GM21619 (cell line): Measurements from ENCODE around the gene ANKRD11.
"Not testable (repeated sequence)": the region's sequence is repeated elsewhere in the genome, so short reads cannot be mapped to it uniquely, and the experiment has no call there.

Source experiments
- ATAC-seq: cut with Tn5 transposase; IDR thresholded peaks from one replicate; pipeline ENCODE4 v1.9.1; 2021; ENCODE audit not compliant: unreplicated experiment

ANKRD11 gene

GRCh38 chr16:89482150-89482816 is 8.1 kb downstream of the ANKRD11 start:
- no peak for ATAC-seq

DNA sequence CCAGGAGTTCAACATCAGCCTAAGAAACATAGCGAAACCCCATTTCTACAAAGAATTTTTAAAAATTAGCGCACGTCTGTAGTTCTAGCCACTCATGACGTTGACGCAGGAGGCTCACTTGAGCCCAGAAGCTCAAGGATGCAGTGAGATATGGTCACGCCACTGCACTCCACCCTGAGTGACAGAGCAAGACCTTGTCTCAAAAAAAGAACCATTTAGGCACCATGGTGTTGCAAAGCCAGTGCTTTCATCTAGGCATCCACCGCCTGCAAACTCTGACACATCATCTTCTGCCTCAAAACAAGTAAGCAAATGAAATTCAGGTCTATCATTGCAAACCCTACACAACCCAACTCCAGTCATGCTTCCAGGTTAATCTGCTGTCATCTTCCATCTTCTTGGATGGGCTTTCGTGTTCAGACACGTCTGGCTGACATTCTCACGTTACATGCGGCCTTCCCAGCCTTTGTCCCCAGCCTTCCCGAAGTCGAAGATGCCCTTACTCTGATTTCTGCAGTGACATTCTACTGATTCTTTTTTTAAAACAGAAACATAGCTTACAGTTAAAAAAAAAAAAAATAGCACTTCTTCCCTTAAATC is 8.9 kb downstream of the ANKRD11 start:
- ATAC-seq, result no peak

GRCh38 chr16:89478576-89479221 is 11.7 kb downstream of the ANKRD11 start:
- no peak for ATAC-seq

GRCh38 chr16:89476811-89477261 is 13.5 kb downstream of the ANKRD11 start:
- no peak for ATAC-seq

GRCh38 chr16:89476379-89476778 is 14.0 kb downstream of the ANKRD11 start:
- ATAC-seq, result no peak

DNA sequence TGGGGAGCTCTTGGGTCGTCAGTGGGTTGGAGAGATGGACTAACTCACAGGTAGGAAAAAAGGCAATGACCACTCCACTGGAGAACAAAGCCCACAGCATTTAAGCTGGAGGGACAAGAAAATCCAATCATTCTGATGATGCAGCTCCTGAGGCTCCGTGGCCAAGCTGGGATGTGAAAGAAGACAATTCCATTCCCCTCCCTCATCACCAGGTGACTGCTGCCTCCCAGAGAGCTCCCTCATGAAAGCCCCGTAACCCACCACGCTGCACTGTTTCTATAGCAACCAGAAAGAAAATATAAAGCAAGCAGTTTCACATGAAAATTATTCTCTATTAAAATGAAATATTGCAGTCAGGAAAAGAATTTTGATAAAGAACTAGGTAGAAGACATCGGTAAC is 15.2 kb downstream of the ANKRD11 start:
- ATAC-seq, result no peak

DNA sequence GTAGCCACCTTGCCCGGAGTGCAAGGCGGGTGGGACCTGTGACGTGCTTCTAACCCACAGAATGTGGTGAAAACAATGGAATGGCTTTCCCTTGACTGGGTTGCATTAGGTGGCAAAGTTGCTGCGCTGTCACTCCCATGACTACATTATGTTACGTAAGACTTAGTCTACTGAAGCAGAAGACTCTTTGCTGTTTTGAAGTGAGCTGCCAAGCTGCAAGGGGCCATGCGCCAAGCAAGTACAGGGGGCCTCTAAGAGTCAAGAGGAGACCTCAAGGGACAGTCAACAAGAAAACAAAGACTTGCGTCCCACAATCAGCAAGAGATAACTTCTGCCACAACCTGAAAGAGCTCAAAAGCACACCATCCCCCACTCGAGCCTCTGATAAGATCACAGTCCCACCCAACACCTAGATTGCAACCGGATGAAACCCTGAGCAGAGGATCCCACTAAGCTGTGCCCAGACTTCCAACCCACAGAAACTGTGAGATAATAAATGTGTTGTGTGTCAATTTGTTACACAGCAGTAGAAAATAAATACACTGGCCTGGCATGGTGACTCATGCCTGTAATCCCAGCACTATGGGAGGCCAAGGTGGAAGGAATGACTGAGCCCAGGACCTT is 16.5 kb downstream of the ANKRD11 start:
- no peak for ATAC-seq

DNA sequence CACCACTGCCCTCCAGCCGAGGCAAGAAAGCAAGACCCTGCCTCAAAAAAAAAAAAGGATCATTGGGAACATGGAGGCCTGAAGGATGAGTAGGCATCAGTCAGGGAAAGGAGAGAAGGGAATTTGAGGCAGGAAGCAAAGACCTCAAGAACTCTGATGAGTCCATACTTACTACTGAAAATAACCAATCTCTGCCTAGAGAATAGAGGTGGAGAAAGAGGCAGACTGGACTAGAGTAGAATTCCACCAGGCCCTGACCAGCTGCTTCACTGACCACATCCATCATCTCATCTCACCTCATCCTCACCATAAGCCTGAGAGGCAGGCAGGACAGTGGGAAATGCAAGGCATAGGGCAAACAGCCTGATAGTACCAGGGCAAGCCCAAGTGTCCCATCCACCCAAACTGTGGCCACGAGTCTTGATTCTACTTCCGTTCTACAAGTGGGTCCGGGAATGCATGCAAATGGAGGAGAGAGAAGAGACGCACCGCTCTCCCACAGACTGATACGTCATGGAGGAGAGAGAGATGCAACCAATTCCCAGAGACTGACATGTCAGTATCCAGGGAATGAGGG is 17.1 kb downstream of the ANKRD11 start:
- ATAC-seq, result no peak

DNA sequence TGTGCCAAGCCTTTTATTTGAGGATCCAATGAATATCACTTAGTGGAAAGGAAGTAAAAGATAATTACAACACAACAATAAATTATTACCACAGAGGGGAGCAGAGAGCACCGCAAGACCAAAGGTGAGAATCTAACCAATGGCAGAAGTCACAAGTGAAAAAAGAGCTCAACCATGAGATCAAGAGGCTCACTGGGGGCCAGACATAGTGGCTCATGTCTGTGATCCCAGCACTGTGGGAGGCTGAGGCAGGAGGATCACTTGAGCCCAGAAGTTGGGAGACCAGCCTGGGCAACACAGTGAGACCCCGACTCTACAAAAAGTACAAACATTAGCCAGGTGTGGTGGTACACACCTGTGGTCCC is 17.7 kb downstream of the ANKRD11 start:
- ATAC-seq, result no peak

GRCh38 chr16:89467382-89467781 is 23.0 kb downstream of the ANKRD11 start:
- no peak for ATAC-seq

DNA sequence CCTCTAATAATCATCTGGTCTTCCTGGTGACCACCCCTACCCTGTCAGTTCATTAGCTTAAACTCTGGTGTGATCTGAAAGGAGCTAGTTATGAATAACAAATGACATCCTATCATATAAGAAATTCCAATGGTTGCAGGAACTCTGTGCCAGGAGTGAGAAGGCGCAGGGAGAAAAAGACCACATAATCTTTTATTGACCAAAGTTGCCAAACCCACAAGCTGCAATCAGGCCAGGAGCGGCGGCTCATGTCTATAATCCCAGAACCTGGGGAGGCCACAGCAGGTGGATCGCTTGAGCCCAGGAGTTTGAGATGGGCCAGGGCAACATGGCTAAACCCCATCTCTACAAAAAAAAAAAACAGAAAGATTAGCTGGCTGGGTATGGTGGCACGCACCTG is 23.4 kb downstream of the ANKRD11 start:
- no peak for ATAC-seq

DNA sequence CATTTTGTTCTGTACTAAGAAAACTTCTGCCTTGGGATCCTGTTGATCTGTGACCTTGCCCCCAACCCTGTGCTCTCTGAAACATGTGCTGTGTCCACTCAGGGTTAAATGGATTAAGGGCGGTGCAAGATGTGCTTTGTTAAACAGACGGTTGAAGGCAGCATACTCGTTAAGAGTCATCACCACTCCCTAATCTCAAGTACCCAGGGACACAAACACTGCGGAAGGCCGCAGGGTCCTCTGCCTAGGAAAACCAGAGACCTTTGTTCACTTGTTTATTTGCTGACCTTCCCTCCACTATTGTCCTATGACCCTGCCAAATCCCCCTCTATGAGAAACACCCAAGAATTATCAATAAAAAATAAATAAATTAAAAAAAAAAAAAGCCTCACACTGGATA is 27.0 kb downstream of the ANKRD11 start:
- ATAC-seq, result not testable (repeated sequence)

DNA sequence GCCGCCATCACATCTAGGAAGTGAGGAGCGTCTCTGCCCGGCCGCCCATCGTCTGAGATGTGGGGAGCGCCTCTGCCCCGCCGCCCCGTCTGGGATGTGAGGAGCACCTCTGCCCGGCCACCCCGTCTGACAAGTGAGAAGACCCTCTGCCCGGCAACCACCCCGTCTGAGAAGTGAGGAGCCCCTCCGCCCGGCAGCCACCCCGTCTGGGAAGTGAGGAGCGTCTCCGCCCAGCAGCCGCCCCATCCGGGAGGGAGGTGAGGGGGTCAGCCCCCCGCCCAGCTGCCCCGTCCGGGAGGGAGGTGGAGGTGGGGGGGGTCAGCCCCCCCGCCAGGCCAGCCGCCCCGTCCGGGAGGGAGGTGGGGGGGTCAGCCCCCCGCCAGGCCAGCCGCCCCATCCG is 27.7 kb downstream of the ANKRD11 start:
- ATAC-seq, result not testable (repeated sequence)

- ATAC-seq, result not testable (repeated sequence)
Measured at GRCh38 chr16:89461890-89462289, 28.5 kb downstream of the ANKRD11 start.

- ATAC-seq, result no peak
Measured at GRCh38 chr16:89460556-89460955, 29.8 kb downstream of the ANKRD11 start.

DNA sequence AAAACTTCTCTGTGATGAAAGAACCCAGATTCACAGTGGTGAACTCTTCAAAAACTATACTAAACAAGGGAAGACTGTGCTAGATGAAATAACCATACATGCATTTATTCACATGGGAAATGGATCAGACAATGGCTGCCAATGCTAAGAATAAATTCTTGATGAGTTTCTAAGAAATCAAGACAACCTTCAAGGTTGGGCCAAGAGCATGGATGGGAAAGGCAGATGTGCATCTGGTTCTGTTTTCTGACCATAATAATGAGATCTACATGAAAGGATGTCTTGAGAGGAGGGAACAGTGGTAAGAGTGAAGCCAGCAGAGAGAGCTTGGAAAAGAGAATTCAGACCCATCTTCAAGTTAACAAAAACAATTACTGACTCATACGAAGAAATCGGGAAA is 31.4 kb downstream of the ANKRD11 start:
- ATAC-seq, result no peak

GRCh38 chr16:89458551-89458950 is 31.8 kb downstream of the ANKRD11 start:
- no peak for ATAC-seq

- ATAC-seq, result no peak
Measured at GRCh38 chr16:89456419-89456959, 33.9 kb downstream of the ANKRD11 start.

GRCh38 chr16:89455692-89456091 is 34.7 kb downstream of the ANKRD11 start:
- no peak for ATAC-seq

GRCh38 chr16:89455178-89455577 is 35.2 kb downstream of the ANKRD11 start:
- ATAC-seq, result no peak

GRCh38 chr16:89454378-89455125 is 35.8 kb downstream of the ANKRD11 start:
- not testable (repeated sequence) for ATAC-seq
